Measurements from ENCODE around the gene CCDC106. TPM values are rescaled to one million over a fixed set of nuclear protein-coding genes. Genes with fewer than 3 reads are reported as not detected.

Gene CCDC106
- polyA plus RNA-seq, 1 donor: 11.6 TPM

DNA sequence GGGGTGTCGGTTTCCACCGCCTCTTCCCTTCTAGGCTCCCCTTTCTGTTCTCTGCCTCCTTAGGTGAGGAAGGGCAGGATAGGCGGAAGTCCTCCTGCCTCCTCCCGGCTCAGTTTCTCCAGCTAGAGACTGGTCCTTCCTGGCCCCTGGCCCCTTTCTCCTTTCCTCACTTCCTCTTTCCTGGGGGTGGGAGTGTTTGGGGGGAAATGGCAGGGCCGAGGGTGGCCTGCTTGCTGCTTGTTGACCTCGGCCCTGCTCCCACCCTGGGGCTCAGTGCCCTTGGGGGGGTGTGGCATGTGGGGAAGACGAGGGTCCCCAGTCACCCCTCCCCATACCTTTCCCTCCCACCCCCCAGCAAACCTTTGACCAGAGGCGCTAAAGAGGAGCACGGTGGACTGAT lies 11.8 kb downstream of the CCDC106 start:
- WGBS (ENCODE audit: insufficient coverage, low lambda C conversion rate): 100% methylated on average over 1 of the region's 9 CpGs
- no peaks in the 10 kb centered on the region for H3K27me3 ChIP-seq (ENCODE audit: control insufficient read depth, insufficient read depth, low read length)
- H3K9me3 ChIP-seq (ENCODE audit: control insufficient read depth, low read depth, low read length): peaks cover 2% of the 10 kb centered on the region
- H3K4me1 ChIP-seq (ENCODE audit: control insufficient read depth, insufficient read depth, low read length): peaks cover 14% of the 10 kb centered on the region
- no peak overlapping the region for H3K4me3 ChIP-seq (ENCODE audit: low read length)
- H3K36me3 ChIP-seq (ENCODE audit: control insufficient read depth, insufficient read depth, low read length): peaks cover 63% of the 10 kb centered on the region
- no peak overlapping the region for H3K27ac ChIP-seq (ENCODE audit: low read length)
- no peak for DNase-seq

DNA sequence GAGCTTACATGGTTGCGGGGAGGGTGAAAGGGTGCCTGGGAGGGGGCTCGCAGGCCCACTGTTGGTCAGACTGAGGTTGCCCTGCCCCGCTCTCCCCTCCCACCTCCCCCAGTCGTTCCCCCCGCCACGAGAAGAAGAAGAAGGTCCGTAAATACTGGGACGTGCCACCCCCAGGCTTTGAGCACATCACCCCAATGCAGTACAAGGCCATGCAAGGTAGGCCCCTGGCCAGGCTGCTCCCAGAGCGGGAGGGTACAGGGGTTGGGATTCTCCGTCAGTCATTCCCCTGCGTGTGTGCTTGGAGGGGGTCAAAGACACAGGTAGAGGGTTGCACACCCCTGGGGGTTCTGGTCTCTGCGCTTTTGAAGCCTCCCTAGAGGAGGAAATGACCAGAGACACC lies 12.4 kb downstream of the CCDC106 start:
- H3K9me3 ChIP-seq (ENCODE audit: control insufficient read depth, low read depth, low read length): no peaks in the 10 kb centered on the region
- no CpG with 5 or more reads among the region's 12 CpGs for WGBS (ENCODE audit: insufficient coverage, low lambda C conversion rate)
- peaks cover 14% of the 10 kb centered on the region for H3K4me1 ChIP-seq (ENCODE audit: control insufficient read depth, insufficient read depth, low read length)
- no peaks in the 10 kb centered on the region for H3K27me3 ChIP-seq (ENCODE audit: control insufficient read depth, insufficient read depth, low read length)
- peaks cover 66% of the 10 kb centered on the region for H3K36me3 ChIP-seq (ENCODE audit: control insufficient read depth, insufficient read depth, low read length)
- no peak overlapping the region for H3K27ac ChIP-seq (ENCODE audit: low read length)
- H3K4me3 ChIP-seq (ENCODE audit: low read length): no peak overlapping the region
- DNase-seq: no peak

DNA sequence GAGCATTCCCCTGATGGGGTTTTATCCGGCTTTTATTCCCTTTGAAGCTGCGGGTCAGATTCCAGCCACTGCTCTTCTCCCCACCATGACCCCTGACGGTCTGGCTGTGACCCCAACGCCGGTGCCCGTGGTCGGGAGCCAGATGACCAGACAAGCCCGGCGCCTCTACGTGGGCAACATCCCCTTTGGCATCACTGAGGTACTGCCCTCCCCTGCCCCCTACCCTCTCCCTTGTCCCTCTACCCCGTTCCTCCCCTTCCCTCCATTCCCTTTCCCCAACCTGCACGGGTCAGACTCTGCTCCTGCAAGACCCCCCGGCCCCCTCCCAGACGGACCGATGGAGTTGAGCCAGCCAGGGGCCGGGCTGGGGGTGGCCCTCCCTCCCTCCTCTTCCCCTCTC lies 13.0 kb downstream of the CCDC106 start:
- no CpG with 5 or more reads among the region's 16 CpGs for WGBS (ENCODE audit: insufficient coverage, low lambda C conversion rate)
- Histone ChIP-seq H3K27me3 (ENCODE audit: control insufficient read depth, insufficient read depth, low read length) (no peaks in the 10 kb centered on the region), H3K4me1 (ENCODE audit: control insufficient read depth, insufficient read depth, low read length) (peaks cover 14% of the 10 kb centered on the region), H3K36me3 (ENCODE audit: control insufficient read depth, insufficient read depth, low read length) (peaks cover 69% of the 10 kb centered on the region), H3K9me3 (ENCODE audit: control insufficient read depth, low read depth, low read length) (no peaks in the 10 kb centered on the region), H3K27ac (ENCODE audit: low read length) (no peak overlapping the region), H3K4me3 (ENCODE audit: low read length) (no peak overlapping the region)
- DNase-seq: no peak

DNA sequence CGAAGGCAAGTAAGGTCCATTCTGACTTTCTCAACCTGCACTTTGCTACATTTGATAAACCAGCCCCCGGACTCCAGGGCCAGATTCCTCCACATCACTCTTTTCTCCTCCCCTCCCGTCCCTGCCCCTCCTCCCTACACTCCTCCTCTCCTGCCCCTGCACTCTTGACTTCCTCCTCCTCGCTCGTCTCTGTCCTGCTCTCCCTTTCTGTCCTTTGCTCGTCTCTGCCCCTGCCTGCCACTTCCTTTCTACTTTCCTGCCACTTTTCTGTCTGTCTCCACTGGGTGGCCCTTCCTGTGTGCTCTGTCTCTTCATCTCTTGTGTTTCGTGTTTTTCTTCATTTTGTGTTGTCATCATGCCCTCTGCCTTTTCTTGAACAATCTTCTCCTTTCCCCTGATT lies 13.8 kb downstream of the CCDC106 start:
- H3K4me3 ChIP-seq (ENCODE audit: low read length): no peak overlapping the region
- no peak overlapping the region for H3K27ac ChIP-seq (ENCODE audit: low read length)
- H3K9me3 ChIP-seq (ENCODE audit: control insufficient read depth, low read depth, low read length): no peaks in the 10 kb centered on the region
- no peaks in the 10 kb centered on the region for H3K27me3 ChIP-seq (ENCODE audit: control insufficient read depth, insufficient read depth, low read length)
- peaks cover 12% of the 10 kb centered on the region for H3K4me1 ChIP-seq (ENCODE audit: control insufficient read depth, insufficient read depth, low read length)
- no peak for DNase-seq
- peaks cover 78% of the 10 kb centered on the region for H3K36me3 ChIP-seq (ENCODE audit: control insufficient read depth, insufficient read depth, low read length)
- WGBS (ENCODE audit: insufficient coverage, low lambda C conversion rate): 70% methylated on average over 4 of the region's 7 CpGs

DNA sequence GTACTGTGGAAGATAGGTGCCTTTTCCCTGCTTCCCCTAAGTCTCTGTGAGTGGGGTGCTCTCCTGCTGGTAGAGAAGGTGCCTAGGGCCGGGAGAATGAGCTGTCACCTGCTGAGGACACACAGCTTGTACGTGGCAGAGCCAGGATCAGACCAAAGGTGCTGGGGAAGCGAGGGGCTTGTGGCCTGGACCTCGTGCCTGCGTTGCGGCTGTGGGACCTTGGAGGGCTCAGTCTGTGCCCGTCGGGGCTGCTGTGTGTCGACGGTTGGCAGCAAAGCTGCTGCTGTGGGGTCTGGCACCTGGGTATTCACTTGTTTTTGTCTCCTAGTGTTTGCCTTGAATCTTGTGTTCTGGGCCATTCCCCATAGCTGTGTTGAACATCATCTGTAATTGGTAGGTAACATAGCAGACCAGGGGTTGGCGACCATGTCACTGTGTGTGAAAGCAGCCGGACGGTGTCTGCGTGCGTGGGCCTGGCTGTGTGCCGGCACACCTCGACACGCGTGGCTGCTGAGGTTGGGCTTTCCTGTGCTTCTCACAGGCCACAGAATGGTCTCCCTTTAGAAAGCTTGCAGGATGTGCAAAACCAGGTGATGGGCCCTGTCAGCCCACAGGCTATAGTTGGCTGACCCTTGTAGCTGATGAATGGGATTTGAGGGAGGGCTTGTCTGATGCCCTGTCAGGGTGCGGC lies 16.0 kb downstream of the CCDC106 start:
- no peaks in the 10 kb centered on the region for H3K9me3 ChIP-seq (ENCODE audit: control insufficient read depth, low read depth, low read length)
- H3K27ac ChIP-seq (ENCODE audit: low read length): no peak overlapping the region
- no peak overlapping the region for H3K4me3 ChIP-seq (ENCODE audit: low read length)
- peaks cover 19% of the 10 kb centered on the region for H3K4me1 ChIP-seq (ENCODE audit: control insufficient read depth, insufficient read depth, low read length)
- H3K27me3 ChIP-seq (ENCODE audit: control insufficient read depth, insufficient read depth, low read length): no peaks in the 10 kb centered on the region
- no CpG with 5 or more reads among the region's 20 CpGs for WGBS (ENCODE audit: insufficient coverage, low lambda C conversion rate)
- DNase-seq: no peak
- peaks cover 89% of the 10 kb centered on the region for H3K36me3 ChIP-seq (ENCODE audit: control insufficient read depth, insufficient read depth, low read length)

DNA sequence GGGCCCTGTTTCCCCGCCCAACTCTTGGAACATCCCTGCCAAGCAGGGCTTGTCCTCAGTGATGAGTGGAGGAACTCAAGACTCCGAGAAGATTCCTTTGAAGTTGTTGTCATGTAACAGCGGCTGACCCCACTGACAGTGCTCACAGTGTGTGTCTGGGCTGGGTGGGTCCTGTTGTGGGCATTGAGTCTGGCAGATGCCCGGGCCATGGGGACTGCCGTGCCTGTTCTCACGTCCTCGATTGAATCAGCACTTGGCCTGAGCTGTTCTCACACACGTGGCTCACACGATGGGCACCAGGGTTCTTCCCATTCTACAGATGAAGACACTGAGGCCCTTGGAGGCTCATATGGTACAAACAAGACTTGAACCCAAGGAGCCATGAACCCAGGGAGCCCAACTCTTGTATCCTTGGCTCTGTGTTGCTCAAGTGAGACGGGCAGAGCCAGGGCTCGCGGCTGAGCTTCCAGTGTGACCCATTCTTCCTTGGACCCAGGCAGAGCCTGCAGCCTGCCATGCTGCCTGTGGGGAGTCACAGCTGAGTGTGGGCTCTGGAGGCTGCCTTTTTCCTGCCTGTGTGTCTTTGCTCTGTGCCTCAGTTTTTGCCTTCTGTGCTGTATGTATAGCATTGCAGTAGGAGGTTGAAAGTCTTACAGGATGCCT lies 18.5 kb downstream of the CCDC106 start:
- Histone ChIP-seq H3K4me3 (ENCODE audit: low read length) (no peak overlapping the region), H3K36me3 (ENCODE audit: control insufficient read depth, insufficient read depth, low read length) (peaks cover 87% of the 10 kb centered on the region), H3K9me3 (ENCODE audit: control insufficient read depth, low read depth, low read length) (no peaks in the 10 kb centered on the region), H3K4me1 (ENCODE audit: control insufficient read depth, insufficient read depth, low read length) (peaks cover 19% of the 10 kb centered on the region), H3K27me3 (ENCODE audit: control insufficient read depth, insufficient read depth, low read length) (no peaks in the 10 kb centered on the region), H3K27ac (ENCODE audit: low read length) (no peak overlapping the region)
- WGBS (ENCODE audit: insufficient coverage, low lambda C conversion rate): no CpG with 5 or more reads among the region's 12 CpGs
- no peak for DNase-seq

DNA sequence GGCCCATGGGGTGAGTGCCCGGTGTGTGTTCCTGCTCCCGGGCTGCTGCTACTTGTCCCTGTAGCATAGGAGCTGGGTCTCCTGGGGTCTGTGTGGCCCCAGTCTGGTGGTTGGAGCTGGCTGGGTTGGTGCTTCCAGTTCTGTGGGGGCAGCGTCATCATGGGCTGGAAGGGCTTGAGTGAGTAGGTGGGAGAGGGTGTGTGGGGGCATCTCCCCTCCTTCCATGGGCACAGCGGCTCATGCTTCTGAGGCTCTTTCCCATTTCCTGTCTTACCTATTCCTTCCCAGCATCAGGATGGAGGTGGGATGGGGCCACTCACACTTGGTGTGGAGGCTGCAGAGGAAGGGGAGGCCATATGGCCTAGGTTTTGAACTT lies 19.0 kb downstream of the CCDC106 start:
- no peaks in the 10 kb centered on the region for H3K27me3 ChIP-seq (ENCODE audit: control insufficient read depth, insufficient read depth, low read length)
- no CpG with 5 or more reads among the region's 4 CpGs for WGBS (ENCODE audit: insufficient coverage, low lambda C conversion rate)
- peaks cover 84% of the 10 kb centered on the region for H3K36me3 ChIP-seq (ENCODE audit: control insufficient read depth, insufficient read depth, low read length)
- peak overlapping the region; percentile 46 for H3K27ac ChIP-seq (ENCODE audit: low read length)
- no peak overlapping the region for H3K4me3 ChIP-seq (ENCODE audit: low read length)
- no peaks in the 10 kb centered on the region for H3K9me3 ChIP-seq (ENCODE audit: control insufficient read depth, low read depth, low read length)
- DNase-seq: no peak
- peaks cover 19% of the 10 kb centered on the region for H3K4me1 ChIP-seq (ENCODE audit: control insufficient read depth, insufficient read depth, low read length)

DNA sequence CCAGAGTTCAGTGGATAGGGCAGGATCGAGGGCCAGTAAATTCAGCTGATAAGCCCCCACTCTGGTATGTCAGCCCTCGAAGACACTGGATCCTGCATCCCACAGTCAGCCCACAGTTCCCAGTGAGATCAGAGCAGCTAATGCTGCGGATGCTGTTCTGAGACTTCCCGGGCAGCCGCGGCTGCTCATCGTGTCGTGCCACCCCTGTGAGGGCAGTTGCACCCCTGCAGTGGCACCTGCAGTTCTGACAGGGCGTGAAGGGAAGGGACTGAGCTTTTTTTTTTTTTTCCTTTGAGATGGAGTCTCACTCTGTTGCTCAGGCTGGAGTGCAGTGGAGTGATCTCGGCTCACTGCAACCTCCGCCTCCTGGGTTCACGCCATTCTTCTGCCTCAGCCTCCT lies 19.5 kb downstream of the CCDC106 start:
- H3K36me3 ChIP-seq (ENCODE audit: control insufficient read depth, insufficient read depth, low read length): peaks cover 84% of the 10 kb centered on the region
- DNase-seq: no peak
- WGBS (ENCODE audit: insufficient coverage, low lambda C conversion rate): no CpG with 5 or more reads among the region's 12 CpGs
- no peaks in the 10 kb centered on the region for H3K9me3 ChIP-seq (ENCODE audit: control insufficient read depth, low read depth, low read length)
- no peaks in the 10 kb centered on the region for H3K27me3 ChIP-seq (ENCODE audit: control insufficient read depth, insufficient read depth, low read length)
- H3K27ac ChIP-seq (ENCODE audit: low read length): peak overlapping the region; percentile 46
- H3K4me1 ChIP-seq (ENCODE audit: control insufficient read depth, insufficient read depth, low read length): peaks cover 19% of the 10 kb centered on the region
- no peak overlapping the region for H3K4me3 ChIP-seq (ENCODE audit: low read length)

DNA sequence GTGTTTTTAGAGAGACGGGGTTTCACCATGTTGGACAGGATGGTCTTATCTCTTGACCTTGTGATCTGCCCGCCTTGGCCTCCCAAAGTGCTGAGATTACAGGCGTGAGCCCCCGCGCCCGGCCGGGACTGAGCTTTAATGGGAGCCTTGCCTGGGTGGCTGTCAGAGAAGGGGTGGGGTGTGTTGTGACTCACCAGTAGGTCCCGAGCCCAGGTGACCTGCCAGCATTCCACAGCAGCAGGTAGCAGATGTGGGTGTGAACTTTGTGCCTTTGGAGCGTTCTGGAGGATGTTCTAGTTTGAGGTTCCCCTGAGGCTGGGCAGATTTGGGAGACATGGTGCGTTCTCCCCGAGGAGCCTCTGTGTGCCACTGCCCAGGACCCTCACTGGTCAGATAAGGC lies 19.9 kb downstream of the CCDC106 start:
- no peak overlapping the region for H3K4me3 ChIP-seq (ENCODE audit: low read length)
- peak overlapping the region; percentile 46 for H3K27ac ChIP-seq (ENCODE audit: low read length)
- peaks cover 19% of the 10 kb centered on the region for H3K4me1 ChIP-seq (ENCODE audit: control insufficient read depth, insufficient read depth, low read length)
- H3K27me3 ChIP-seq (ENCODE audit: control insufficient read depth, insufficient read depth, low read length): no peaks in the 10 kb centered on the region
- H3K36me3 ChIP-seq (ENCODE audit: control insufficient read depth, insufficient read depth, low read length): peaks cover 80% of the 10 kb centered on the region
- DNase-seq: peak; percentile 81 to 83
- no peaks in the 10 kb centered on the region for H3K9me3 ChIP-seq (ENCODE audit: control insufficient read depth, low read depth, low read length)
- no CpG with 5 or more reads among the region's 11 CpGs for WGBS (ENCODE audit: insufficient coverage, low lambda C conversion rate)

DNA sequence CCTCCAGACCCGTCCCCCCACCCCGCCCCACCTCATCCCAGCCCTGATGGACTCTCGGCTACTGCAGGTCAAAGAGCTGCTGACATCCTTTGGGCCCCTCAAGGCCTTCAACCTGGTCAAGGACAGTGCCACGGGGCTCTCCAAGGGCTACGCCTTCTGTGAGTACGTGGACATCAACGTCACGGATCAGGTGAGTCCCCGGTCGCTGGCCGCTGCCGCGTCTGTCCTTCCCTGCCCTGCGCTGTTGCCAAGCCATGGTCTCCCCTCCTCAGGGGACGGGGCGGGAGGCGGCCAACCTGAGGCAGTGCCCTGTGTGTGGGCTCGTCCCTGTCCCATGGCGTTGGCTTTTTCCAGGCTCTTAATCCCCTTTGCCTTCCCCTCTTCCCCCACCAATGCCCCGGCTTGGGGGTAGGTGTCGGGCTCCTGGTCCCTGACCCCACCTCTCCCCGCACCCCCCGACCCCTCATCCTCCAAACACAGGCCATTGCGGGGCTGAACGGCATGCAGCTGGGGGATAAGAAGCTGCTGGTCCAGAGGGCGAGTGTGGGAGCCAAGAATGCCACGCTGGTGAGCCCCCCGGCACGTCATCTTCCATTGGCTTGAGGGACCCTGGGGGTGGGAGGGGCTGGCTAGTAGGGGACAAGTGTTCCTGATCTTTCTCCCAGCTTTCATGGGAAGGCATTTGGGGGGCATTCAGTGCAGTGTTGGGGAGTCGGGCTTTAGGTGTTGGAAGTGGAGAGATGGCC lies 20.8 kb downstream of the CCDC106 start:
- no peaks in the 10 kb centered on the region for H3K27me3 ChIP-seq (ENCODE audit: control insufficient read depth, insufficient read depth, low read length)
- DNase-seq: no peak
- peaks cover 77% of the 10 kb centered on the region for H3K36me3 ChIP-seq (ENCODE audit: control insufficient read depth, insufficient read depth, low read length)
- H3K4me3 ChIP-seq (ENCODE audit: low read length): no peak overlapping the region
- peak overlapping the region; percentile 46 for H3K27ac ChIP-seq (ENCODE audit: low read length)
- WGBS (ENCODE audit: insufficient coverage, low lambda C conversion rate): no CpG with 5 or more reads among the region's 30 CpGs
- no peaks in the 10 kb centered on the region for H3K9me3 ChIP-seq (ENCODE audit: control insufficient read depth, low read depth, low read length)
- H3K4me1 ChIP-seq (ENCODE audit: control insufficient read depth, insufficient read depth, low read length): peaks cover 19% of the 10 kb centered on the region
